GM12875 (cell line): Measurements from ENCODE around the gene NNT.

Experiments used
- H3K4me3 ChIP-seq: one replicate; pipeline ENCODE4 v1.5.1; 2011; ENCODE audit warnings: low read depth, low read length, control low read depth
- CTCF ChIP-seq: IDR thresholded peaks from 2 replicates; pipeline ENCODE4 v1.5.1; 2011; ENCODE audit warnings: low read depth, mild to moderate bottlenecking, control low read depth, inconsistent platforms, low read length, moderate library complexity, borderline replicate concordance; ENCODE audit not compliant: insufficient read depth

The NNT gene

GRCh38 chr5:43561356-43561755, 41.6 kb upstream of the NNT start:
- no peak overlapping the region for H3K4me3 ChIP-seq
- TF ChIP-seq CTCF = no peak

- TF ChIP-seq CTCF = no peak
- no peak overlapping the region for H3K4me3 ChIP-seq
Observed at GRCh38 chr5:43563321-43563720, 39.7 kb upstream of the NNT start.

GRCh38 chr5:43564289-43564850, 38.6 kb upstream of the NNT start:
- no peak for TF ChIP-seq CTCF
- H3K4me3 ChIP-seq = no peak overlapping the region

GRCh38 chr5:43565043-43565442, 37.9 kb upstream of the NNT start:
- H3K4me3 ChIP-seq = no peak overlapping the region
- TF ChIP-seq CTCF = no peak

- TF ChIP-seq CTCF = no peak
- H3K4me3 ChIP-seq = no peak overlapping the region
Observed at GRCh38 chr5:43567967-43568366, 35.0 kb upstream of the NNT start.

- no peak for TF ChIP-seq CTCF
- H3K4me3 ChIP-seq = no peak overlapping the region
Observed at GRCh38 chr5:43569236-43569746, 33.7 kb upstream of the NNT start.

GRCh38 chr5:43570450-43571158, 32.4 kb upstream of the NNT start:
- no peak for TF ChIP-seq CTCF
- no peak overlapping the region for H3K4me3 ChIP-seq
